Brain microvascular endothelial cell (primary cell): ENCODE measurements around the gene PEX13.
A peak's percentile ranks its signal among the peaks of the same experiment; 100 is the strongest.

Experiments used
- DNase-seq: peaks from one replicate; pipeline ENCODE4 v3.0.0-alpha.2; 2020
- H3K27ac ChIP-seq: fragments of 250-450 bp; sonication (Bioruptor Pico); 2 replicates; pipeline ENCODE4 v1.5.1; 2020; ENCODE audit warnings: mild to moderate bottlenecking, moderate library complexity
- H3K27me3 ChIP-seq: fragments of 250-450 bp; sonication (Bioruptor Pico); replicated peaks from 2 replicates; pipeline ENCODE4 v1.5.1; 2020; ENCODE audit warnings: mild to moderate bottlenecking
- H3K36me3 ChIP-seq: fragments of 250-450 bp; sonication (Bioruptor Pico); replicated peaks from 2 replicates; pipeline ENCODE4 v1.5.1; 2020; ENCODE audit warnings: mild to moderate bottlenecking
- H3K4me3 ChIP-seq: 2 replicates; pipeline ENCODE4 v1.5.1; 2011; ENCODE audit warnings: low read depth, mild to moderate bottlenecking, control low read depth, low read length, moderate library complexity
- in situ Hi-C: cut with HindIII; loops from 2 replicates; pipeline ENCODE4 v1.10.0; 2017; ENCODE audit warnings: low sequenced_read_pairs, low pct_ligation_motif_present
- TF ChIP-seq, protein P1 (sequence below): IDR thresholded peaks from 2 replicates; pipeline ENCODE4 v1.5.1; 2011; ENCODE audit warnings: low read depth, mild to moderate bottlenecking, moderate library complexity, low read length, control low read depth, inconsistent platforms; ENCODE audit errors: missing control alignments

Gene PEX13

GRCh38 chr2:61013382-61013781 is 4.1 kb upstream of the PEX13 start:
- TF ChIP-seq, protein P1, sequence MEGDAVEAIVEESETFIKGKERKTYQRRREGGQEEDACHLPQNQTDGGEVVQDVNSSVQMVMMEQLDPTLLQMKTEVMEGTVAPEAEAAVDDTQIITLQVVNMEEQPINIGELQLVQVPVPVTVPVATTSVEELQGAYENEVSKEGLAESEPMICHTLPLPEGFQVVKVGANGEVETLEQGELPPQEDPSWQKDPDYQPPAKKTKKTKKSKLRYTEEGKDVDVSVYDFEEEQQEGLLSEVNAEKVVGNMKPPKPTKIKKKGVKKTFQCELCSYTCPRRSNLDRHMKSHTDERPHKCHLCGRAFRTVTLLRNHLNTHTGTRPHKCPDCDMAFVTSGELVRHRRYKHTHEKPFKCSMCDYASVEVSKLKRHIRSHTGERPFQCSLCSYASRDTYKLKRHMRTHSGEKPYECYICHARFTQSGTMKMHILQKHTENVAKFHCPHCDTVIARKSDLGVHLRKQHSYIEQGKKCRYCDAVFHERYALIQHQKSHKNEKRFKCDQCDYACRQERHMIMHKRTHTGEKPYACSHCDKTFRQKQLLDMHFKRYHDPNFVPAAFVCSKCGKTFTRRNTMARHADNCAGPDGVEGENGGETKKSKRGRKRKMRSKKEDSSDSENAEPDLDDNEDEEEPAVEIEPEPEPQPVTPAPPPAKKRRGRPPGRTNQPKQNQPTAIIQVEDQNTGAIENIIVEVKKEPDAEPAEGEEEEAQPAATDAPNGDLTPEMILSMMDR, result no peak
- H3K27me3 ChIP-seq, result no peaks in the 10 kb centered on the region
- in situ Hi-C loops, result no loop called here

DNA sequence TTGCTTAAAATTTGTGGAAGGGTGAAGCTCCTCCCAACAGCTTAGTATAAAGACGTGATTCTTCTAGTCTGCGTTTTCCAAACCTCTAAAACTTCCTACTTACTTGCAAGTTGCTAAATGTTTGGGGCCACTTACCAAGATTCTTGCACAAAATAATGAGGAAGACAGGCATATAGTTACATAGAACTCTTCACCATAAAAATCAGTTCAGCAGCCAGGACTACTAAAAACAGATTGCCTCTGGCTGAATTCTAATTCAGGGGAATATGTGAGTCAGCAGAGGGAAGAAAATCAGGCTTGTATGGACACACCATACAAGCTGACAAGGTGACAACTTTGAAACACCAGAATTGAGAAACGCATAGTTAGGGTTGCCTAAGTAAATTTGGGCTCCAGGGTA is 2.8 kb upstream of the PEX13 start:
- TF ChIP-seq, protein P1, result no peak
- no peak for DNase-seq
- no peak overlapping the region for H3K4me3 ChIP-seq
- no peaks in the 10 kb centered on the region for H3K36me3 ChIP-seq
- in situ Hi-C loops, result no loop called here
- H3K27me3 ChIP-seq, result no peaks in the 10 kb centered on the region
- no peak overlapping the region for H3K27ac ChIP-seq

More at GRCh38 chr2:61013382-61013781, 4.1 kb upstream of the PEX13 start:
- no peak for DNase-seq
- H3K36me3 ChIP-seq, result no peaks in the 10 kb centered on the region
- no peak overlapping the region for H3K27ac ChIP-seq
- no peak overlapping the region for H3K4me3 ChIP-seq

GRCh38 chr2:61015976-61016375 is 1.5 kb upstream of the PEX13 start:
- no peaks in the 10 kb centered on the region for H3K27me3 ChIP-seq
- H3K27ac ChIP-seq, result no peak overlapping the region
- no peak overlapping the region for H3K4me3 ChIP-seq
- TF ChIP-seq, protein P1, result no peak
- no peak for DNase-seq
- in situ Hi-C loops, result no loop called here
- no peaks in the 10 kb centered on the region for H3K36me3 ChIP-seq

- DNase-seq, result no peak
- TF ChIP-seq, protein P1, result no peak
- in situ Hi-C loops, result no loop called here
- Histone ChIP-seq H3K27ac (no peak overlapping the region), H3K27me3 (no peaks in the 10 kb centered on the region), H3K36me3 (peaks cover 2% of the 10 kb centered on the region), H3K4me3 (peak overlapping the region; percentile 94)
Measured at GRCh38 chr2:61016392-61017002, 1.0 kb upstream of the PEX13 start.

DNA sequence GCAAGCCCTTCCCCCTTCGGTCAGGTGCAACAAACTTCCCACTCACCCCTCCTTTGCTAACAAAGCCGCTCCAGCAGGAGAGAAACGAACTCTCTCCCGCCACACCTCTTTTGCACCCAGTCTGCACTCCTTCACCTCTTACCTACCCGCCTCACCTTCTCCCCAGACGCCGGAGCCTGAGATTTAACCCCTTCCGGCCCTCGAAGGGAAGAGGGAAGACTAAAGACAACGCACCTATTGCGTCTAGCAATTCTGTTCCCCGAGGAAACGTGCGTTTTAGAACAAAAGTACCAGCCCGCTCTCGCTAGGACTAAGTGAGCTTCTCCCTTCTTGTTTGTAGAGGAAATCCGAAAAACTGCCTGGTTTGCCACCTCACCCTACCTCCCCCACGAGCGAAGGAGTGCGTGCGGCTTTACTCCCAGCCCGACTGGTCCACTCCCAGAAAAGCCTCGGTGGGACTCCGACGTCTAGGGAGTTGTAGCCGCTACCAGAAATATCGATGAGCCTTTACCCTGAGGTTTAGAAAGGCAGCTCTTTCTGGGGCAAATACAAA is 441 bp upstream of the PEX13 start:
- TF ChIP-seq, protein P1, result no peak
- H3K27ac ChIP-seq, result peak overlapping the region; percentile 73
- H3K27me3 ChIP-seq, result no peaks in the 10 kb centered on the region
- peak overlapping the region; percentile 94 for H3K4me3 ChIP-seq
- H3K36me3 ChIP-seq, result peaks cover 2% of the 10 kb centered on the region
- in situ Hi-C loops, result no loop called here
- DNase-seq, result peak; percentile 74
